Neuronal stem cell (in vitro differentiated cells): ENCODE results near the gene HMOX2.
A peak's percentile ranks its signal among the peaks of the same experiment; 100 is the strongest.

Experiments used
- DNase-seq: peaks from one replicate; pipeline ENCODE4 v3.0.0-alpha.2; 2013; ENCODE audit warnings: low spot score
- H2AFZ ChIP-seq: one replicate; pipeline ENCODE4 v1.6.1; 2013; ENCODE audit warnings: mild to moderate bottlenecking, low read length, inconsistent platforms
- H2AK5ac ChIP-seq: 2 replicates; pipeline ENCODE4 v1.6.1; 2013; ENCODE audit warnings: low read depth, mild to moderate bottlenecking, inconsistent platforms, low read length, moderate library complexity, mixed read lengths
- H2BK120ac ChIP-seq: 2 replicates; pipeline ENCODE4 v1.6.1; 2013; ENCODE audit warnings: low read depth, mild to moderate bottlenecking, inconsistent platforms, low read length, moderate library complexity, mixed read lengths
- H2BK12ac ChIP-seq: one replicate; pipeline ENCODE4 v1.6.1; 2013; ENCODE audit warnings: low read length, inconsistent platforms
- H2BK15ac ChIP-seq: 2 replicates; pipeline ENCODE4 v1.6.1; 2013; ENCODE audit warnings: mild to moderate bottlenecking, low read length, inconsistent platforms, mixed read lengths
- H2BK5ac ChIP-seq: one replicate; pipeline ENCODE4 v1.6.1; 2013; ENCODE audit warnings: inconsistent platforms, mild to moderate bottlenecking, low read length, moderate library complexity
- H3K14ac ChIP-seq: one replicate; pipeline ENCODE4 v1.6.1; 2013; ENCODE audit warnings: low read length, inconsistent platforms
- H3K18ac ChIP-seq: 2 replicates; pipeline ENCODE4 v1.6.1; 2013; ENCODE audit warnings: low read length, inconsistent platforms
- H3K23ac ChIP-seq: 2 replicates; pipeline ENCODE4 v1.6.1; 2013; ENCODE audit warnings: low read depth, mild to moderate bottlenecking, mixed read lengths, low read length, inconsistent platforms; ENCODE audit not compliant: poor library complexity
- H3K27ac ChIP-seq: replicated peaks from 3 replicates; pipeline ENCODE4 v1.5.1; 2013; ENCODE audit warnings: low read length, inconsistent platforms
- H3K27me3 ChIP-seq, 3 experiments: 2 replicates each; pipeline ENCODE4 v1.6.1; 2013; ENCODE audit warnings: low read length in 3 of 3, mild to moderate bottlenecking in 2 of 3, inconsistent platforms in 1 of 3, low read depth in 1 of 3, mixed read lengths in 1 of 3, moderate library complexity in 1 of 3; ENCODE audit not compliant: control insufficient read depth in 3 of 3, insufficient read depth in 3 of 3
- H3K36me3 ChIP-seq, 2 donors: replicated peaks in 1 of 2; 2 replicates each; pipeline ENCODE4 v1.6.1; 2013; ENCODE audit warnings: low read length in 2 of 2; ENCODE audit not compliant: control insufficient read depth in 2 of 2, insufficient read depth in 2 of 2
- H3K4ac ChIP-seq: 2 replicates; pipeline ENCODE4 v1.6.1; 2013; ENCODE audit warnings: inconsistent platforms, mild to moderate bottlenecking, low read length, moderate library complexity
- H3K4me1 ChIP-seq, 2 donors: 1 replicate in 1 of 2; 2 replicates in 1 of 2; pipeline ENCODE4 v1.6.1; 2013; ENCODE audit warnings: low read length in 2 of 2, low read depth in 1 of 2; ENCODE audit not compliant: control insufficient read depth in 2 of 2, insufficient read depth in 1 of 2
- H3K4me2 ChIP-seq: one replicate; pipeline ENCODE4 v1.6.1; 2013; ENCODE audit warnings: mild to moderate bottlenecking, low read length, inconsistent platforms; ENCODE audit not compliant: insufficient read depth, poor library complexity, severe bottlenecking
- H3K4me3 ChIP-seq, 2 donors: 2 replicates each; pipeline ENCODE4 v1.5.1; 2013; ENCODE audit warnings: low read length in 2 of 2, mild to moderate bottlenecking in 2 of 2, inconsistent platforms in 1 of 2, moderate library complexity in 1 of 2
- H3K79me1 ChIP-seq: one replicate; pipeline ENCODE4 v1.6.1; 2013; ENCODE audit warnings: low read depth, mild to moderate bottlenecking, inconsistent platforms, low read length, moderate library complexity
- H3K9ac ChIP-seq: one replicate; pipeline ENCODE4 v1.6.1; 2013; ENCODE audit warnings: mild to moderate bottlenecking, low read depth, low read length, inconsistent platforms; ENCODE audit not compliant: poor library complexity
- H3K9me3 ChIP-seq, 2 donors: replicated peaks in 1 of 2; 2 replicates each; pipeline versions ENCODE3 to v1.6.1; 2013; ENCODE audit warnings: low read length in 2 of 2, mild to moderate bottlenecking in 2 of 2, inconsistent platforms in 1 of 2, low read depth in 1 of 2, mixed read lengths in 1 of 2, moderate library complexity in 1 of 2; ENCODE audit not compliant: control insufficient read depth in 2 of 2, insufficient read depth in 1 of 2
- H4K8ac ChIP-seq: one replicate; pipeline ENCODE4 v1.6.1; 2013; ENCODE audit warnings: low read depth, mild to moderate bottlenecking, inconsistent platforms, low read length, moderate library complexity
- H4K91ac ChIP-seq: one replicate; pipeline ENCODE4 v1.6.1; 2013; ENCODE audit warnings: low read length, low read depth, mild to moderate bottlenecking, inconsistent platforms; ENCODE audit not compliant: poor library complexity
- WGBS, 2 donors: extraction: QIAGEN DNeasy Blood & Tissue Kit; methylation state at CpG; one replicate each; pipeline ENCODE4 v1.1.7; 2013; ENCODE audit warnings: missing lambda C conversion rate in 2 of 2, mixed read lengths in 1 of 2; ENCODE audit not compliant: insufficient read length in 2 of 2, insufficient replicate concordance in 1 of 2; ENCODE audit errors: extremely low coverage in 2 of 2; 5-methylcytosine and 5-hydroxymethylcytosine counted together

Gene HMOX2

DNA sequence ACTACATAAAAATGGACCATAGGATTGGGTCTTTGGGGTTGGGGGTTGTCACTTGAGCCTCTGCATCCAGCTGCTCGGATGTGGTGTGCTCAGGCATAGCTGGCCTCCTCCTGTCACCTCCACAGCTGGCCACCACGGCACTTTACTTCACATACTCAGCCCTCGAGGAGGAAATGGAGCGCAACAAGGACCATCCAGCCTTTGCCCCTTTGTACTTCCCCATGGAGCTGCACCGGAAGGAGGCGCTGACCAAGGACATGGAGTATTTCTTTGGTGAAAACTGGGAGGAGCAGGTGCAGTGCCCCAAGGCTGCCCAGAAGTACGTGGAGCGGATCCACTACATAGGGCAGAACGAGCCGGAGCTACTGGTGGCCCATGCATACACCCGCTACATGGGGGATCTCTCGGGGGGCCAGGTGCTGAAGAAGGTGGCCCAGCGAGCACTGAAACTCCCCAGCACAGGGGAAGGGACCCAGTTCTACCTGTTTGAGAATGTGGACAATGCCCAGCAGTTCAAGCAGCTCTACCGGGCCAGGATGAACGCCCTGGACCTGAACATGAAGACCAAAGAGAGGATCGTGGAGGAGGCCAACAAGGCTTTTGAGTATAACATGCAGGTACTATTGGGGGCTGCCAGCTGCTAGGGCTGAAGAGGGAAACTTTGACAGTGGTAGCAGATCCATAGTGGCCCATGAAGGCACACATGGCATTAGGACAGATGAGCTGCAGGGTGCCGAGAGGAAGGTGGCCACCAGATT lies 31.6 kb downstream of the HMOX2 start:
- H4K91ac ChIP-seq, result no peak overlapping the region
- H3K9ac ChIP-seq, result no peak overlapping the region
- H2BK5ac ChIP-seq, result no peak overlapping the region
- H3K4me1 ChIP-seq, result no peaks in the 10 kb centered on the region
- H3K9me3 ChIP-seq, result no peaks in the 10 kb centered on the region
- no peaks in the 10 kb centered on the region for H3K27me3 ChIP-seq
- peaks cover 27 to 61% of the 10 kb centered on the region in 2 donors for H3K36me3 ChIP-seq
- no peak for DNase-seq
- H2AFZ ChIP-seq, result no peak overlapping the region
- no peak overlapping the region for H2BK15ac ChIP-seq
- H2BK12ac ChIP-seq, result no peak overlapping the region
- H4K8ac ChIP-seq, result no peak overlapping the region
- no peak overlapping the region for H2BK120ac ChIP-seq
- H3K18ac ChIP-seq, result no peak overlapping the region
- no peak overlapping the region for H2AK5ac ChIP-seq
- no peak overlapping the region for H3K14ac ChIP-seq
- WGBS, 2 donors, result no CpG with 5 or more reads among the region's 17 CpGs
- H3K4me3 ChIP-seq, result no peak overlapping the region
- H3K79me1 ChIP-seq, result no peaks in the 10 kb centered on the region
- H3K23ac ChIP-seq, result no peak overlapping the region
- no peak overlapping the region for H3K27ac ChIP-seq
- H3K4me2 ChIP-seq, result no peak overlapping the region
- H3K4ac ChIP-seq, result no peak overlapping the region

DNA sequence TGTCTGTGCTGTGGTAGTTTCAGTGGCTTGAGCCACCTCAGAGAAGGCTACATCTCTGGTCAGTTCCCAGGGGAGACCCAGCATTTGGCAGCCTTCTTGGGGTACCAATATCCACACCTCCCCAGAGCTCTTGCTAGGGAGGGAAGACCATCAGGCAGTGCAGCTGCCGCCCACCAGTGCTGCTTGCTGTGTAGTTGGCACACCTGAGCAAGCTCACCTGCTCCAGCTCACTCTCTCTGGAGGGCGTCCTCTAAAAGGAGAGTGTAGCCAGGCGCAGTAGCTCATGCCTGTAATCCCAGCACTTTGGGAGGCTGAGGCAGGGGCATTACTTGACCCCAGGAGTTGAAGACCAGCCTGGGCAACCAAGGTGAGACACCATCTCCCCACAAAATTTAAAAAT lies 32.6 kb downstream of the HMOX2 start:
- Histone ChIP-seq H2BK12ac (no peak overlapping the region), H2BK5ac (no peak overlapping the region), H3K18ac (no peak overlapping the region), H3K9me3 (no peaks in the 10 kb centered on the region), H3K27ac (no peak overlapping the region), H3K14ac (no peak overlapping the region), H2AK5ac (no peak overlapping the region), H4K8ac (no peak overlapping the region), H3K23ac (no peak overlapping the region), H3K36me3 (peaks cover 31 to 70% of the 10 kb centered on the region in 2 donors), H3K4ac (no peak overlapping the region), H3K9ac (no peak overlapping the region), H2BK15ac (no peak overlapping the region), H2AFZ (no peak overlapping the region), H2BK120ac (no peak overlapping the region), H3K27me3 (no peaks in the 10 kb centered on the region), H3K79me1 (no peaks in the 10 kb centered on the region), H3K4me3 (no peak overlapping the region), H3K4me2 (no peak overlapping the region), H4K91ac (no peak overlapping the region), H3K4me1 (no peaks in the 10 kb centered on the region)
- DNase-seq, result no peak
- no CpG with 5 or more reads among the region's 3 CpGs for WGBS, 2 donors

DNA sequence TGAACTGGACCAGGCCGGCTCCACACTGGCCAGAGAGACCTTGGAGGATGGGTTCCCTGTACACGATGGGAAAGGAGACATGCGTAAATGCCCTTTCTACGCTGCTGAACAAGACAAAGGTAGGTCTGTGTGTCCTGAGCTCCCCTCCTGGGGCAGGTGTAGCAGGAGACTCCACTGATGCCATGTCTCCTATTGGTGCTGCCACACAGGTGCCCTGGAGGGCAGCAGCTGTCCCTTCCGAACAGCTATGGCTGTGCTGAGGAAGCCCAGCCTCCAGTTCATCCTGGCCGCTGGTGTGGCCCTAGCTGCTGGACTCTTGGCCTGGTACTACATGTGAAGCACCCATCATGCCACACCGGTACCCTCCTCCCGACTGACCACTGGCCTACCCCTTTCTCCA lies 33.2 kb downstream of the HMOX2 start:
- Histone ChIP-seq H3K79me1 (no peaks in the 10 kb centered on the region), H2BK5ac (no peak overlapping the region), H4K8ac (no peak overlapping the region), H2BK120ac (no peak overlapping the region), H2BK15ac (no peak overlapping the region), H2BK12ac (no peak overlapping the region), H3K4me3 (no peak overlapping the region), H3K9me3 (no peaks in the 10 kb centered on the region), H3K4ac (no peak overlapping the region), H3K27me3 (no peaks in the 10 kb centered on the region), H3K18ac (no peak overlapping the region), H4K91ac (no peak overlapping the region), H3K4me1 (no peaks in the 10 kb centered on the region), H3K14ac (no peak overlapping the region), H3K23ac (no peak overlapping the region), H3K4me2 (no peak overlapping the region), H3K36me3 (peaks cover 31 to 76% of the 10 kb centered on the region in 2 donors), H3K9ac (no peak overlapping the region), H2AK5ac (no peak overlapping the region), H3K27ac (no peak overlapping the region), H2AFZ (no peak overlapping the region)
- DNase-seq, result no peak
- WGBS, 2 donors, result no CpG with 5 or more reads among the region's 8 CpGs

DNA sequence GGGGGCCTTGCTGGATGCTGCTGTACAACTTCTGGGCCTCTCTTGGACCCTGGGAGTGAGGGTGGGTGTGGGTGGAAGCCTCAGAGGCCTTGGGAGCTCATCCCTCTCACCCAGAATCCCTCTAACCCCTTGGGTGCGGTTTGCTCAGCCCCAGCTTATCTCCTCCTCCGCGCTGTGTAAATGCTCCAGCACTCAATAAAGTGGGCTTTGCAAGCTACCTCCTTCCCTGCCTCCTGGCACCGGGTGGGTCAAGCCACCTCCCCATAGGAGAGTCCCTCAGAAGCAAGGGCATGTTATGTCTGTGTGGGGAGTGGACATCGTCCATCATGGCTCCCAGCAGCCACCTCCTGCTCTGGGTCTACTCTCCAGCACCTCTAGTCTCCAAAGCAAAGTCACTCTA lies 33.9 kb downstream of the HMOX2 start:
- Histone ChIP-seq H3K4ac (no peak overlapping the region), H3K4me2 (no peak overlapping the region), H3K14ac (no peak overlapping the region), H3K9me3 (no peaks in the 10 kb centered on the region), H3K36me3 (peaks cover 31 to 78% of the 10 kb centered on the region in 2 donors), H4K91ac (no peak overlapping the region), H3K23ac (no peak overlapping the region), H2BK120ac (no peak overlapping the region), H2BK12ac (no peak overlapping the region), H3K18ac (no peak overlapping the region), H3K27ac (no peak overlapping the region), H3K27me3 (no peaks in the 10 kb centered on the region), H2BK15ac (no peak overlapping the region), H3K4me1 (no peaks in the 10 kb centered on the region), H3K79me1 (no peaks in the 10 kb centered on the region), H2BK5ac (peak overlapping the region; percentile 15), H3K4me3 (no peak overlapping the region), H2AK5ac (no peak overlapping the region), H3K9ac (no peak overlapping the region), H2AFZ (no peak overlapping the region), H4K8ac (no peak overlapping the region)
- DNase-seq, result no peak
- WGBS, 2 donors, result no CpG with 5 or more reads among the region's 5 CpGs
